ENCODE data around the gene BMPR1B.

BMPR1B gene

DNA sequence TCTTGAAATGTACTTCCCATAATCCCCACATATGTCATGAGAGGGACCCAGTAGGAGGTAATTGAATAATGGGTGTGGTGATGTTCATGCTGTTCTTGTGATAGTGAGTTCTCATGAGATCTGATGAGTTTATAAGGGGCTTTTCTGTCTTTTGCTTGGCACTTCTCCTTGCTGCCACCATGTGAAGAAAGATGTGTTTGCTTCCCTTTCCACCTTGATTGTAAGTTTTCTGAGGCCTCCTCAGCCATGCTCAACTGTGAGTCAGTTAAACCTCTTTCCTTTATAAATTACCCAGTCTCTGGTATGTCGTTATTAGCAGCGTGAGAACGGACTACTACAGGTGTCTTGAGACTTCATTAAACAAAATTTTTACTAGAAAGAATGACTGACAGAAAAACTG lies 323.2 kb downstream of the BMPR1B start:
- DNase-seq (ENCODE audit: extremely low read depth in 1 of 2, low read depth in 1 of 2) = no peak

GRCh38 chr4:95084584-95084983 lies 326.8 kb downstream of the BMPR1B start:
- no peak for DNase-seq (ENCODE audit: extremely low read depth in 1 of 2, low read depth in 1 of 2)

DNA sequence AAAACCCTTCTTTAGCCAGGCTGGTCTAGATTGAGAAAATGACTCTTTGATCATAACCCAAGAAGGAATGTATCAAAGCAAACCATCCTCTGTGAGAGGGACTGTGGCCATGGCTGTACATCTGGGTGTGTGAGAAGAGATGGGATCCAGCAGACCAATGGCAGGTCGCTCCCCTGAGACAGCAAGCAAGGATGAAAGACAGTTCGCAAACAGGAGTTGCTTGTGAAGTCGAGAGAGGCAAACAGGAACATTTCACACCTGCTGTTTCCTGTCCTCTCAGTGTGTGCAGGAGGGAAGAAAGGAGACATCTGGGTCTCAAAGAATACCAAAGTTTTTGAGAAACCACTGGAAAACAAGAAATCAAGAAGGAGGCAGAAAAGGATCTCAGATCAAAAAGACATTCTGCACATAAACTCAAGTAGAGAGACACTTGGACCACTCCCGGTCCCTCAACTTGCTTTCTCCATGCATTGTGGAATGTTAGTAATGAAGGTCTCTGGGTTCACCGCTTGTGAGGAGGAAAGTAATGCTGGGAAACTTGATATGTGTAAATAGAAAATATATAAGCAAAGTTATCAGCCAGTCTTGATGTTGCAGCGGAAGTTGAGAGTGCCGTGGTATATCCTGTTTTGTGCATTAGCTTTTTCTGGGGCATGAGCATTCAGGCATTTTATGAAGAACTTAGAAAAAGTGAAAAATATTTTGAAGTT lies 327.5 kb downstream of the BMPR1B start:
- DNase-seq (ENCODE audit: extremely low read depth in 1 of 2, low read depth in 1 of 2) = no peak

GRCh38 chr4:95086551-95086950 lies 328.8 kb downstream of the BMPR1B start:
- DNase-seq (ENCODE audit: extremely low read depth in 1 of 2, low read depth in 1 of 2) = no peak

GRCh38 chr4:95087657-95088455 lies 330.1 kb downstream of the BMPR1B start:
- no peak for DNase-seq (ENCODE audit: extremely low read depth in 1 of 2, low read depth in 1 of 2)

GRCh38 chr4:95091272-95091671 lies 333.5 kb downstream of the BMPR1B start:
- no peak for DNase-seq (ENCODE audit: extremely low read depth in 1 of 2, low read depth in 1 of 2)

DNA sequence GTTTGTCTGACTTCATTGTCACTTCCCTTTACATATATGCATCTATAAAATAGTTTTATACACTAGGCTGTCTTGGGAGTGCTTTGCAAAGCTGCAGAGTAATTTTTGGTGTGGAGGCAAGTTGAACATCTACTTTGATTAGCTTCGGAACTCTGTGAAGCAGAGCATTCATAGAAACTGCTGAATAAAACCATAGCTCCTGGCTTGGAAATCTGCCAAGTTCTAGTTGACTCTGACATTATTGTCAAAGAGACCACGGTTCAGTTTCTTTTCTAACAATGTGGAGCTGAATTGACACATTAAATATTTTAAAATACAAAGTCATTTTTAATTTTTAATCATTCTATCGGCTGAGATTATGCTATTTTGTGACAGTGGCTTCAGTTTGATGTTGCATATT lies 335.0 kb downstream of the BMPR1B start:
- no peak for DNase-seq (ENCODE audit: extremely low read depth in 1 of 2, low read depth in 1 of 2)

DNA sequence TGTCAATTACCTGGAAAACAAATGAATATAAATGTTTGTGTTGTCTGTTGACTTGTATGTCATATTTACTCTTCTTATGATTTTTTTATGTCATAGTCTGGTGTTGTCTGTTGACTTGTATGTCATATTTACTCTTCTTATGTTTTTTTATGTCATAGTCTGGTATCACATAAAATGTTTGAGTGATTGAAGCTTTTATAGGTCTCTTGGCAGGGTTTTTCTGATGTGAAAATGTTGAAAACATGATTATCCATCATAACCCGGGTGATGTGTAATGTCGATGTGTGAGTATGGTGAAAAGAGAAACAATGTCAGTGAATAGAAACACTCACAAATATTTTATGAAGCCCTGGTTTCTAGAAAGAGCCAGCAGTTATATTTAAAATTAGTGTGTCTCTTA lies 335.7 kb downstream of the BMPR1B start:
- DNase-seq (ENCODE audit: extremely low read depth in 1 of 2, low read depth in 1 of 2) = no peak

GRCh38 chr4:95093936-95094929 lies 336.5 kb downstream of the BMPR1B start:
- no peak for DNase-seq (ENCODE audit: extremely low read depth in 1 of 2, low read depth in 1 of 2)

- DNase-seq (ENCODE audit: extremely low read depth in 1 of 2, low read depth in 1 of 2) = no peak
These were observed 337.7 kb downstream of the BMPR1B start for GRCh38 chr4:95095348-95095974.

DNA sequence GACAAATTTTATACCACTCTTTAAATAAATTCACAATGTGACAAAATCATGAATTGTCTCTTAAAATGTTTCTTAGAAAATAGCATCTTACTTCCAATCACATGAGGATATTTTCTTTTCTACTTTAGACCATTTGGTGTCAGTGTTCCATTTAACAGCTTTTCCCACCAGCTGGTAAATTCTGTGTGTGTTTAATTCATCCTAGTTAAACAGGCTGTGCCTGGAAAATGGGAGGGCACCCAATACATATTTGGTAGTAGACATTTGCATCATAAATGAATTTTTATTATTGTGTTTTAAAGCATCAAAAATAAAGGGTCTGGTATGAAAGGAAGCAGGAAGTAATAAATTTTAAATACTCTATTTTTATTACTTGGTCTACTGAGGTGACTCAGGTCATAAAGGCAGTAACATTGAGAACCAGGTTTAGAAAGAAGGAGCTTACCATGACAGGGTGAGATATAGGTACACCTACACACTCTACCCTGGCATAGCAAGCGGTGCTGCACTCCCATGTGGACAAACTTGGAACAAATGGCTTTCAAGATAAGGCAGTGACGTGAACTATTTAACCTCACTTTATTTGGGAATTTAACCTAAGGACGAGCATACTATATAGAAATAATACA lies 344.5 kb downstream of the BMPR1B start:
- no peak for DNase-seq (ENCODE audit: extremely low read depth in 1 of 2, low read depth in 1 of 2)

DNA sequence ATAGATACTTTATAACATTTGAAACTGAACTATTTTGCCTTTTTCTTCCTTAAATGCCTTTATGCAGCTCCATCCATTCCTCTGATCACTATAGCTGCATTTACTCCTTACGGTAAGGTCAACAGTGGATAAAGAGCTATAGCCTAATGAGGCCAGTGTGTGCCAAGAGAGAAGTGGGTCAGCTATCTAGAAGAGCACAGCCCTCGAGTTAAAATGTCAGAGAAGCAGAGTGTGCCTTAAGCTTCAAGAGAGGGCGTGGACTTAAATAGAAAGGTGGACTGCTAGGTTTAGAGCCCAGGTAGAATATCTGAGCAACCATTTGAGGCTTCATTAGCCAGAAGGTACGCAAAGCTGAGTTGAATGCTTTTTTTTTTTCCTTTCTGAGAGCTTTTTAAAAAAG lies 347.4 kb downstream of the BMPR1B start:
- no peak for DNase-seq (ENCODE audit: extremely low read depth in 1 of 2, low read depth in 1 of 2)

GRCh38 chr4:95105983-95106382 lies 348.2 kb downstream of the BMPR1B start:
- no peak for DNase-seq (ENCODE audit: extremely low read depth in 1 of 2, low read depth in 1 of 2)

GRCh38 chr4:95106408-95106928 lies 348.7 kb downstream of the BMPR1B start:
- no peak for DNase-seq (ENCODE audit: extremely low read depth in 1 of 2, low read depth in 1 of 2)

GRCh38 chr4:95107004-95107403 lies 349.2 kb downstream of the BMPR1B start:
- no peak for DNase-seq (ENCODE audit: extremely low read depth in 1 of 2, low read depth in 1 of 2)

DNA sequence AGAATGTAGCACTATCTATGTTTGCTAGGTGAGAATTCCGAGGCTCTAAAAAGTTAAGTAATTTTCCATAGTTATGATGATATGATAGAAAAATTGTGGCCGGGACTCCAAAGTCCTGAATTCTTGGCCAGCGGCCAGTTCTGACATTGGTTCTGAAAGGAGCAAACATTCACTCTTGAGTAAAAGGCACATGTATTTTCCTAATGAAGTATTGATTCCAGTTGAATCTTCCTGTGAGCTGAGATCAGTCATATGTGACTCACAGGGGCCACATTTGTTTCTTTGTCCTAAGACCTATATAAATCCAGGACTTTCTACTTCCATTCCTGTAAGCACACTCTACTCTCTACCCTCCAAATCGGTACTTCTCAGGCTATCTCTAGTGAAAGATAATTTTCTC lies 349.9 kb downstream of the BMPR1B start:
- no peak for DNase-seq (ENCODE audit: extremely low read depth in 1 of 2, low read depth in 1 of 2)

DNA sequence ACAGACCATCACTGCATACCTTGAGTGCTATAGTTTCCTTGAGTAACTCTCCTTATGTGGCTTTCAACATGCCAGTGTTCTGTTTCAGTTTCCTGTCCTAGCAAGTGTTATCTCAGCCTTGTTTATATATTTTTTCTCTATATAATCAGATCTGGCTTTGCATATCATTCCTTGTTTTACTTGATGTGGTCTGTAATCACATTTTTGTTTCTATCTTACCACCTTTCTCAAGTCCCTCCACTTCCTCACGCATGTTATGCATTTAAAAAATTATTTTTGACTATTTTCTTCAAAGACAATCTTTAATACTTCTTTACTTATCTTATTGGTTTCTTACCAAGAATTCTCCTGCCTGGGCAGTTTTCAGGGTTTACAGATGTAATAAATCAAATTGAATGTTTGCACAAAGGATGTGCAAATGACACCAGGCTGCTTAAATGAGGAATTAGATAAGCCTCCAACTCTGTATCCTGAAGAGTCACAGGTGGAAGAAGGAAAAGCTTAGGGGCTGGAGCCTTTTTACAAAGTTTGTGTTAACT lies 351.2 kb downstream of the BMPR1B start:
- no peak for DNase-seq (ENCODE audit: extremely low read depth in 1 of 2, low read depth in 1 of 2)

GRCh38 chr4:95114521-95114920 lies 356.8 kb downstream of the BMPR1B start:
- no peak for DNase-seq (ENCODE audit: extremely low read depth in 1 of 2, low read depth in 1 of 2)

DNA sequence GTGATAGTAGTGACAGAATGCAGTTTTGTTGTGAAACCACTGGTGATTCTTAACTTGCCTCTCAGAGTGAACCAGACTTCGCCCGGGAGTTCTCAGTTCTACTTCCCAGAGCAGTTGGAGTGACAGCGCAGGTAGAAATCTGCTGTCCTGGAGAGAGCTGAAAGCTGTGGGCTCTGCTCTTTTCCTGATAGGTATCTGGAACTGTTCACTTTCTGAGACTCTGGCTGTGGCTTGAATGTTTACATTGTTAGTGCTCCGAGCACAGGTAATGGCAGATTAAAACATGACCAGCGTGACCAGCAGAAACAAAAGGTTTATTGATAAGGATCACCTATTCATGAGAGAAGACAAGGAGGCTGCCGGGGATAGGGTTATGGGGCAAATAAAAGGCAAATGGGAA lies 360.7 kb downstream of the BMPR1B start:
- DNase-seq (ENCODE audit: extremely low read depth in 1 of 2, low read depth in 1 of 2) = no peak

DNA sequence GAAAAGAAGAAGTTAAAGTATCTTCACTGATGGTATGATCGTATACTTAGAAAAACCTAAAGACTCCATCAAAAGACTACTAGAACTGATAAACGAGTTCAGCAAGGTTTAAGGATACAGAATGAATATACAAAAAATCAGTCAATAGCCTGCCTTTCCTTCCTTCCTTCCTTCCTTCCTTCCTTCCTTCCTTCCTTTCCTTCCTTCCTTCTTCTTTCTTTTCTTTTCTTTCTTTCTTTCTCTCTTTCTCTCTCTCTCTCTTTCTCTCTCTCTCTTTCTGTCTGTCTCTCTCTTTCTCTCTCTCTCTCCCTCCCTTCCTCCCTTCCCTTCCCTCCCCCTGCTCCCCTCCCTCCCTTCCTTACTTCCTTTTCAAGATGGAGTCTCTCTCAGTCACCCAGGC lies 362.7 kb downstream of the BMPR1B start:
- DNase-seq (ENCODE audit: extremely low read depth in 1 of 2, low read depth in 1 of 2) = no peak

All from stimulated activated CD8-positive, alpha-beta memory T cell treated with anti-CD3 and anti-CD28 coated beads, Interleukin-7, amount 100 ng/mL, for 48 hours (primary cell).